OCI-LY1 (cell line): Measurements from ENCODE around the gene ARHGAP1.

ENCODE experiments used
- CTCF ChIP-seq: fragments of 200-600 bp; sonication (generic), shearing (Covaris generic); IDR thresholded peaks from 2 replicates; pipeline ENCODE4 v1.5.1; 2017; ENCODE audit warnings: mild to moderate bottlenecking, antibody characterized with exemption, low read length, moderate library complexity, mixed read lengths
- EZH2 ChIP-seq: fragments of 200-600 bp; sonication (generic), shearing (Covaris generic); IDR thresholded peaks from 2 replicates; pipeline ENCODE4 v1.8.0; 2017; ENCODE audit warnings: borderline replicate concordance, mixed run types, mild to moderate bottlenecking, antibody characterized with exemption, low read length, moderate library complexity, mixed read lengths

GRCh38 chr11:46737699-46738098 is 37.3 kb upstream of the ARHGAP1 start:
- TF ChIP-seq CTCF (no peak), EZH2 (no peak)
